Right lobe of liver (tissue), 4 donors: ENCODE results near the gene CTCFL.

Experiments used
- POLR2A ChIP-seq: fragments of 450-650 bp; IDR thresholded peaks from one replicate; pipeline ENCODE4 v1.6.1; 2017; ENCODE audit warnings: antibody characterized with exemption, mild to moderate bottlenecking
- TF ChIP-seq, protein P1 (sequence below), 4 donors: fragments of 200-600 bp in 3 of 4; fragments of 450-650 bp in 1 of 4; IDR thresholded peaks; one replicate each; pipeline versions ENCODE4 v1.5.1 to v1.8.0; 2016 to 2022; ENCODE audit warnings: antibody characterized with exemption in 4 of 4, mild to moderate bottlenecking in 2 of 4
- donor health status: DM: no; HTN: no; CAD: no.
- donor health status: DM: no; HTN: no; CAD: no.
- donor health status: DM: no; HTN: yes; CAD: no.

DNA sequence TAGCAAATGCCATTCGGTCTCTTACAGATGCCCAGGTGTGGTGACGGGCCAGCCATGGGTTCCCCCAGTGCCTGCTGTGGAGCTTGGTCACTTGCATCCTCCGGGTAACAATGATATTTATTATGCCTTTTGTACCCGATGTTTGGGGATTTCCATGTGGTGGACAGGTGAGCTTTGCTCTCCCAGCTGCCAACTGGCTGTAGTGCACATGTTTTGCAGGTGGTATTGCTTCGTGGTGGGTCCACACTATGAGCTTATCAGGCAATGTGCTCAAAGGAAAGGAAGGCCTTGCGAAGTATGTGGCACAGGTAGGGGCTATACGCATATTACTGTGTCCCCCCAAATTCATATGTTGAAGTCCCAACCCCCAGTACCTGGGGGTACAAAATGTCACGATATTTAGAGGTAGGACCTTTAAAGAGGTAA is 4.2 kb upstream of the CTCFL start:
- TF ChIP-seq POLR2A: no peak
- TF ChIP-seq, protein P1, sequence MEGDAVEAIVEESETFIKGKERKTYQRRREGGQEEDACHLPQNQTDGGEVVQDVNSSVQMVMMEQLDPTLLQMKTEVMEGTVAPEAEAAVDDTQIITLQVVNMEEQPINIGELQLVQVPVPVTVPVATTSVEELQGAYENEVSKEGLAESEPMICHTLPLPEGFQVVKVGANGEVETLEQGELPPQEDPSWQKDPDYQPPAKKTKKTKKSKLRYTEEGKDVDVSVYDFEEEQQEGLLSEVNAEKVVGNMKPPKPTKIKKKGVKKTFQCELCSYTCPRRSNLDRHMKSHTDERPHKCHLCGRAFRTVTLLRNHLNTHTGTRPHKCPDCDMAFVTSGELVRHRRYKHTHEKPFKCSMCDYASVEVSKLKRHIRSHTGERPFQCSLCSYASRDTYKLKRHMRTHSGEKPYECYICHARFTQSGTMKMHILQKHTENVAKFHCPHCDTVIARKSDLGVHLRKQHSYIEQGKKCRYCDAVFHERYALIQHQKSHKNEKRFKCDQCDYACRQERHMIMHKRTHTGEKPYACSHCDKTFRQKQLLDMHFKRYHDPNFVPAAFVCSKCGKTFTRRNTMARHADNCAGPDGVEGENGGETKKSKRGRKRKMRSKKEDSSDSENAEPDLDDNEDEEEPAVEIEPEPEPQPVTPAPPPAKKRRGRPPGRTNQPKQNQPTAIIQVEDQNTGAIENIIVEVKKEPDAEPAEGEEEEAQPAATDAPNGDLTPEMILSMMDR (IDR thresholded peaks at IDR 0.05): no peak
